Smooth muscle cell (in vitro differentiated cells): ENCODE data around the gene REST. TPM values are rescaled to one million over a fixed set of nuclear protein-coding genes. Genes with fewer than 3 reads are reported as not detected.

Experiments used
- DNase-seq: peaks from one replicate; lab custom pipeline; 2025; ENCODE audit not compliant: unreplicated experiment; lab: John Stamatoyannopoulos, UW
- H2AFZ ChIP-seq: fragments of 200-600 bp; sonication (generic); 2 replicates; pipeline ENCODE4 v1.6.0; 2016; ENCODE audit warnings: antibody characterized with exemption, low read depth, mild to moderate bottlenecking
- H3F3A ChIP-seq: fragments of 200-600 bp; sonication (generic); 2 replicates; pipeline ENCODE4 v1.6.0; 2017; ENCODE audit warnings: antibody characterized with exemption, low read depth
- H3K27ac ChIP-seq: fragments of 200-600 bp; sonication (generic); 2 replicates; pipeline ENCODE4 v1.5.1; 2016; ENCODE audit warnings: low read depth, mild to moderate bottlenecking
- H3K27me3 ChIP-seq: fragments of 200-600 bp; sonication (generic); 2 replicates; pipeline ENCODE4 v1.6.1; 2016; ENCODE audit warnings: low read depth, mild to moderate bottlenecking
- H3K36me3 ChIP-seq: fragments of 200-600 bp; sonication (generic); 2 replicates; pipeline ENCODE4 v1.5.1; 2016; ENCODE audit warnings: low read depth
- H3K4me1 ChIP-seq: fragments of 200-600 bp; sonication (generic); 2 replicates; pipeline ENCODE4 v1.5.1; 2016; ENCODE audit warnings: low read depth
- H3K4me2 ChIP-seq: fragments of 200-600 bp; sonication (generic); 2 replicates; pipeline ENCODE4 v1.6.0; 2016; ENCODE audit warnings: mild to moderate bottlenecking
- H3K4me3 ChIP-seq: fragments of 200-600 bp; sonication (generic); 2 replicates; pipeline ENCODE4 v1.5.1; 2016; ENCODE audit warnings: mild to moderate bottlenecking
- H3K79me2 ChIP-seq: fragments of 200-600 bp; sonication (generic); 2 replicates; pipeline ENCODE4 v1.6.0; 2016; ENCODE audit warnings: low read depth, mild to moderate bottlenecking
- H3K9ac ChIP-seq: fragments of 200-600 bp; sonication (generic); 2 replicates; pipeline ENCODE4 v1.6.0; 2016; ENCODE audit warnings: low read depth
- H3K9me3 ChIP-seq: fragments of 200-600 bp; sonication (generic); replicated peaks from 2 replicates; pipeline ENCODE4 v1.5.1; 2016; ENCODE audit warnings: low read depth
- H4K20me1 ChIP-seq: fragments of 200-600 bp; sonication (generic); 2 replicates; pipeline ENCODE4 v1.6.0; 2016; ENCODE audit warnings: low read depth
- CTCF ChIP-seq: fragments of 200-600 bp; sonication (generic); IDR thresholded peaks from 2 replicates; pipeline ENCODE4 v1.5.1; 2017; ENCODE audit warnings: borderline replicate concordance, mild to moderate bottlenecking, antibody characterized with exemption; ENCODE audit not compliant: insufficient read depth, poor library complexity, severe bottlenecking
- WGBS: methylation state at CpG from one replicate; pipeline ENCODE4 v1.1.7; 2016; ENCODE audit warnings: low lambda C conversion rate; 5-methylcytosine and 5-hydroxymethylcytosine counted together
- polyA plus RNA-seq: library from polyadenylated mRNA; unstranded; fragments of >200 nt; fragmentation: Nextera tagmentation; extraction: Ambion mirVana; gene quantifications from 2 replicates; pipeline ENCODE4 v1.2.1, GENCODE V29; 2016
- small RNA-seq: library from RNA; depleted of rRNA; stranded (forward); fragments of <200 nt; gene quantifications from one replicate; pipeline ENCODE3, GENCODE V24; 2014
- total RNA-seq: library from RNA; depleted of rRNA; stranded (reverse); fragments of >200 nt; gene quantifications from 2 replicates; pipeline ENCODE4 v1.2.3, GENCODE V29; 2014

Gene REST
- total and polyA plus RNA-seq, 2 experiments from 2014 or later: 53.8 to 70.9 TPM

- H4K20me1 ChIP-seq: no peaks in the 10 kb centered on the region
- H3F3A ChIP-seq: peaks cover 15% of the 10 kb centered on the region
- H2AFZ ChIP-seq: no peak overlapping the region
- no peaks in the 10 kb centered on the region for H3K27me3 ChIP-seq
- H3K9me3 ChIP-seq: no peaks in the 10 kb centered on the region
- H3K4me3 ChIP-seq: no peak overlapping the region
- 87% methylated on average over 4 of the region's 4 CpGs for WGBS
- no peak overlapping the region for H3K4me2 ChIP-seq
- H3K36me3 ChIP-seq: peaks cover 24% of the 10 kb centered on the region
- peaks cover 2% of the 10 kb centered on the region for H3K79me2 ChIP-seq
- no peak for TF ChIP-seq CTCF
- H3K4me1 ChIP-seq: no peaks in the 10 kb centered on the region
- H3K9ac ChIP-seq: no peak overlapping the region
- no peak for DNase-seq
- H3K27ac ChIP-seq: no peak overlapping the region
Observed at GRCh38 chr4:57013543-57014120, 105.9 kb downstream of the REST start.

Small RNA genes lying within 50 kb of the gene (small RNA-seq; reads per million reads assigned to genes)
- gene RNU6-998P: not detected

Other genes starting within 250 kb of the REST start
- gene HOPX, start 226.6 kb upstream of the REST start, total RNA-seq: 86.9 and 142 TPM in 2 replicates
- gene HOPX, start 226.6 kb upstream of the REST start, polyA plus RNA-seq: 66.0 and 111 TPM in 2 replicates
- not detected in 2 replicates for gene SPINK2, start 86.2 kb upstream of the REST start, total RNA-seq
- gene SPINK2, start 86.2 kb upstream of the REST start, polyA plus RNA-seq: not detected in 2 replicates
- gene NOA1, start 69.7 kb downstream of the REST start, total RNA-seq: 11.7 and 13.1 TPM in 2 replicates
- 7.0 and 8.4 TPM in 2 replicates for gene NOA1, start 69.7 kb downstream of the REST start, polyA plus RNA-seq
- gene POLR2B, start 71.0 kb downstream of the REST start, total RNA-seq: 111 and 161 TPM in 2 replicates
- gene POLR2B, start 71.0 kb downstream of the REST start, polyA plus RNA-seq: 39.7 and 44.1 TPM in 2 replicates
- gene IGFBP7, start 202.5 kb downstream of the REST start, total RNA-seq: 998 and 1,065 TPM in 2 replicates
- 1,105 and 1,684 TPM in 2 replicates for gene IGFBP7, start 202.5 kb downstream of the REST start, polyA plus RNA-seq